Mesothelial cell of epicardium (in vitro differentiated cells): ENCODE data around the gene GPR157. TPM values are rescaled to one million over a fixed set of nuclear protein-coding genes. Genes with fewer than 3 reads are reported as not detected.
"Not testable (repeated sequence)": the region's sequence is repeated elsewhere in the genome, so short reads cannot be mapped to it uniquely, and the experiment has no call there.

Experiments
- DNase-seq, 2 experiments: peaks; one replicate each; pipeline ENCODE4 v3.0.0; 2021; ENCODE audit warnings: low spot score in 2 of 2; ENCODE audit not compliant: unreplicated experiment in 2 of 2
- H3K27ac Mint-ChIP-seq: 2 replicates; pipeline ENCODE4 v1.8.0; 2021; ENCODE audit warnings: mixed read lengths
- H3K27me3 Mint-ChIP-seq: 2 replicates; pipeline ENCODE4 v1.8.0; 2021; ENCODE audit warnings: low read depth, mixed read lengths
- H3K36me3 Mint-ChIP-seq: 2 replicates; pipeline ENCODE4 v1.8.0; 2021; ENCODE audit warnings: mixed read lengths
- H3K4me1 Mint-ChIP-seq: 2 replicates; pipeline ENCODE4 v1.8.0; 2021; ENCODE audit warnings: mixed read lengths
- H3K4me3 Mint-ChIP-seq: 2 replicates; pipeline ENCODE4 v1.8.0; 2021; ENCODE audit warnings: mild to moderate bottlenecking, moderate library complexity, mixed read lengths
- H3K9me3 Mint-ChIP-seq: 2 replicates; pipeline ENCODE4 v1.8.0; 2021; ENCODE audit warnings: mixed read lengths
- CTCF ChIP-seq: fragments of 200-600 bp; sonication (generic); IDR thresholded peaks from one replicate; pipeline ENCODE4 v1.5.0; 2021; ENCODE audit warnings: antibody characterized with exemption; ENCODE audit not compliant: unreplicated experiment
- total RNA-seq: library from RNA; stranded (reverse); gene quantifications from 3 replicates; pipeline ENCODE4 v1.2.1, GENCODE V29; 2021

Gene GPR157
- total RNA-seq, 1 donor from 2014 or later, result 8.3 TPM

DNA sequence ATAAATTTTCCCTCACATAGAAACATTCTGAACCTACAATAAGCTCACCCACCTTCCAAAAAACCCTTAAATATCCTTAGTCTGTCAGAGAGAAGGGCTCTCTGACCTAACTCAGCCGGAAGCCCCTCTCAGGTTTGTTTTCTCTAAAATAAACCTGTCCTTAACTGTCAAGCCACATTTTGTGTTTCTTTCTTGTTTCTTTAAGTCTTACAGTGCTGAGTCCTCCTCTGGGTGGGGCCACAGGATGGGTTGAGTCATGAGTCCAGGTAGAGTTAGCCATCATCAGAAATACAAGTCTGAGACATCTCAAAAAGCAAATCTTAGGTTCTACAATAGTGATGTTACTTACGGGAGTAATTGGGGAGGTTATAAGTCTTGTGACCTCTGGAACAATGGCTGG is 33.1 kb downstream of the GPR157 start:
- Mint-ChIP-seq H3K27me3 (no peaks in the 10 kb centered on the region), H3K27ac (no peak overlapping the region), H3K9me3 (peaks cover 21% of the 10 kb centered on the region), H3K4me1 (no peaks in the 10 kb centered on the region), H3K36me3 (peaks cover 1% of the 10 kb centered on the region), H3K4me3 (no peak overlapping the region)
- DNase-seq, result no peak
- TF ChIP-seq CTCF, result no peak

- not testable (repeated sequence) for H3K36me3 Mint-ChIP-seq, H3K4me3 Mint-ChIP-seq, H3K4me1 Mint-ChIP-seq, DNase-seq, H3K27ac Mint-ChIP-seq, H3K27me3 Mint-ChIP-seq
- peaks cover 21% of the 10 kb centered on the region for H3K9me3 Mint-ChIP-seq
Observed at GRCh38 chr1:9093996-9094595, 34.8 kb downstream of the GPR157 start.

DNA sequence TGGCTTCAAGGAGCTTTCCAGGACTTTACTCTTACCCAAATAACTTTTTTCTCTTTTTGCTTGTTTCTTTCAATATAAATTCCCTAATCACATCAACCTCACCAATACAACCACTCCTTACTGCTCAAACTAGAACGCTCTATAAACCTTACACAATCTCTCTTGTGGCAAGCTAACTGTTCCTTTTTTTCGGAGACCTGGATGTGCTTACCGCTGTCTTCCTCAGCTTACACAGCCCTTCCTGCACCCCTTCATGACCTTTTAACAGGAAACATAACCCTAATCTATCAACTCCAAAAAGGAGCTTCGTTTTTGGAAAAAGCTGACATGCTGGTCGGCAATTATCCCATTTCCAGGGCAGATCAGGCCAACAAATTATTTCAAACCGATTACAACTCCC is 35.3 kb downstream of the GPR157 start:
- Mint-ChIP-seq H3K36me3 (peaks cover 1% of the 10 kb centered on the region), H3K27me3 (peaks cover 7% of the 10 kb centered on the region), H3K27ac (no peak overlapping the region), H3K4me3 (no peak overlapping the region), H3K4me1 (peaks cover 4% of the 10 kb centered on the region), H3K9me3 (peaks cover 21% of the 10 kb centered on the region)
- no peak for DNase-seq
- no peak for TF ChIP-seq CTCF

DNA sequence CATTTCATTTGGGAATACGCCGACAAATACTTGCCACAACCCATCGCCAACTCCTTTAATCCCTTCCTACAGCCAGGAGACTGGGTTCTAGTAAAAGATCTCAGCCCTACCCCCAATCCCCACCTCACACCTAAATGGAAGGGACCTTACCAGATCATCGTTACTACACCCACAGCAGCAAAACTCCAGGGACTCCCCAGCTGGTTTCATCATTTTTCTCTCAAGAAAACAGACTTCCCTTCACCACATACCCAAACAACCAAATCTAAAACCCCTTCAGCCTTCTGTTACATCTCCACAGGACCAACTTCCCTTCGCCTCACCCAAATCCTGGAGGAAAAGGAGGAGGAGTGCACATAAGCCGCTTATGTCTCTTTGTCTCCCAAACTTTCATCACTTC is 35.8 kb downstream of the GPR157 start:
- Mint-ChIP-seq H3K27ac (no peak overlapping the region), H3K9me3 (peaks cover 21% of the 10 kb centered on the region), H3K4me1 (peaks cover 4% of the 10 kb centered on the region), H3K36me3 (peaks cover 1% of the 10 kb centered on the region), H3K4me3 (no peak overlapping the region), H3K27me3 (peaks cover 7% of the 10 kb centered on the region)
- no peak for DNase-seq
- no peak for TF ChIP-seq CTCF

DNA sequence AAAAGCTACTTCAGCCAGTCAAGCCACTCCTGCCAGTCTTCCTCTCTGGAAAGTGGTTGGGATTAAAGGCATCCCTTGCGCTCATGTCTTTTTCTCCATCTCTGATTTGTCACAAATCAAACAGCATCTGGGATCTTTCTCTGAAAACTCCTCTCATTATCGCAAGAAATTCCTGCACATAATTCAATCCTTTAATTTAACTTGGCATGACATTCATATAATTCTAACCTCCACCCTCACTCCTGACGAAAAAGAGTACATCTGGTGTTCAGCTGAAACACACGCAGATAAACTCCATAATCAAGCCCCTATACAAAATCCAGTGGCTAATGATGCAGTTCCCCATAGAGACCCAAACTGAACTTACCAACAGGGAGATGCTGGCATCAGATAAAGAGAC is 40.1 kb downstream of the GPR157 start:
- Mint-ChIP-seq H3K4me1 (peaks cover 22% of the 10 kb centered on the region), H3K27me3 (peaks cover 12% of the 10 kb centered on the region), H3K4me3 (no peak overlapping the region), H3K9me3 (peaks cover 9% of the 10 kb centered on the region), H3K27ac (no peak overlapping the region), H3K36me3 (peaks cover 5% of the 10 kb centered on the region)
- no peak for TF ChIP-seq CTCF
- DNase-seq, result no peak

- no peak for TF ChIP-seq CTCF
- Mint-ChIP-seq H3K4me3 (no peak overlapping the region), H3K36me3 (peaks cover 5% of the 10 kb centered on the region), H3K27ac (no peak overlapping the region), H3K9me3 (peaks cover 9% of the 10 kb centered on the region), H3K4me1 (peaks cover 27% of the 10 kb centered on the region), H3K27me3 (peaks cover 12% of the 10 kb centered on the region)
- no peak for DNase-seq
Observed at GRCh38 chr1:9087411-9088125, 41.3 kb downstream of the GPR157 start.
